HCT116 (cell line): ENCODE results near the gene ADK. TPM values are rescaled to one million over a fixed set of nuclear protein-coding genes. Genes with fewer than 3 reads are reported as not detected.
A peak's percentile ranks its signal among the peaks of the same experiment; 100 is the strongest.
"Not testable (repeated sequence)": the region's sequence is repeated elsewhere in the genome, so short reads cannot be mapped to it uniquely, and the experiment has no call there.

Source experiments
- ATAC-seq: fragments of 200-7000 bp; cut with Tn5 transposase; 2 replicates; pipeline ENCODE4 v1.9.1; 2020; ENCODE audit warnings: mild to moderate bottlenecking, moderate library complexity
- BruUV-seq: library from RNA; stranded (reverse); fragments of 400-500 nt; replicated peaks from 2 replicates; lab custom pipeline; 2021; lab: Mats Ljungman, UMichigan
- CTCF ChIA-PET: fragments of 300-600 bp; sonication (Branson Sonifier 250); formaldehyde crosslinking; loops from one replicate; lab custom pipeline; 2021; ENCODE audit warnings: antibody characterized with exemption; lab: Charles Lee
- POLR2A ChIA-PET: fragments of 300-600, 350-600 bp; sonication (Branson Sonifier 250); formaldehyde crosslinking; loops from one replicate; lab custom pipeline; 2021; ENCODE audit warnings: antibody characterized with exemption; lab: Charles Lee
- RAD21 ChIA-PET, 2 experiments: fragments of 300-600 bp; sonication (Branson Sonifier 250); formaldehyde crosslinking; loops; one replicate each; lab custom pipeline; 2023; ENCODE audit warnings: low total read pairs in 2 of 2; ENCODE audit not compliant: uncharacterized antibody in 2 of 2, unreplicated experiment in 2 of 2, low non-redundant PET in 1 of 2; lab: Charles Lee
- DNase-seq: peaks from one replicate; pipeline ENCODE4 v3.0.0-alpha.2; 2010; ENCODE audit warnings: low read depth, low spot score
- H2AFZ ChIP-seq: fragments of 200-600 bp; shearing (Covaris generic), sonication (generic); 2 replicates; pipeline ENCODE4 v1.6.1; 2017; ENCODE audit warnings: low read depth, mixed run types, mixed read lengths, antibody characterized with exemption, low read length; ENCODE audit not compliant: poor library complexity, severe bottlenecking
- H3K27ac ChIP-seq: 2 replicates; pipeline ENCODE4 v1.5.1; 2012; ENCODE audit warnings: low read depth, low read length
- H3K27me3 ChIP-seq: fragments of 200-600 bp; sonication (generic); 2 replicates; pipeline ENCODE4 v1.6.1; 2016; ENCODE audit warnings: mixed run types, low read length, mixed read lengths; ENCODE audit not compliant: insufficient read depth
- H3K36me3 ChIP-seq, 2 experiments: fragments of 200-500 bp in 1 of 2; fragments of 200-600 bp in 1 of 2; sonication (Bioruptor generic) in 1 of 2; sonication (generic) in 1 of 2; 2 replicates each; pipeline versions ENCODE4 v1.5.1 to v1.6.1; 2014 to 2016; ENCODE audit warnings: low read length in 2 of 2, inconsistent platforms in 1 of 2, mixed read lengths in 1 of 2, mixed run types in 1 of 2; ENCODE audit not compliant: insufficient read depth in 2 of 2, control insufficient read depth in 1 of 2
- H3K4me1 ChIP-seq, 2 experiments: fragments of 200-600 bp in 1 of 2; sonication (generic) in 1 of 2; 2 replicates each; pipeline versions ENCODE4 v1.5.1 to v1.6.1; 2012 to 2017; ENCODE audit warnings: low read length in 2 of 2, inconsistent platforms in 1 of 2, mild to moderate bottlenecking in 1 of 2, mixed read lengths in 1 of 2, mixed run types in 1 of 2, moderate library complexity in 1 of 2; ENCODE audit not compliant: insufficient read depth in 2 of 2, control insufficient read depth in 1 of 2
- H3K4me2 ChIP-seq: fragments of 200-600 bp; sonication (generic); 2 replicates; pipeline ENCODE4 v1.6.1; 2017; ENCODE audit warnings: mixed run types, low read length, mixed read lengths
- H3K4me3 ChIP-seq, 2 experiments: fragments of 200-600 bp in 1 of 2; sonication (generic) in 1 of 2; replicated peaks in 1 of 2; 2 replicates each; pipeline ENCODE4 v1.5.1; 2011 to 2016; ENCODE audit warnings: low read length in 2 of 2, control low read depth in 1 of 2, low read depth in 1 of 2, mild to moderate bottlenecking in 1 of 2, mixed read lengths in 1 of 2, mixed run types in 1 of 2
- H3K79me2 ChIP-seq: fragments of 200-600 bp; sonication (generic); 2 replicates; pipeline ENCODE4 v1.6.1; 2017; ENCODE audit warnings: mild to moderate bottlenecking, mixed run types, low read length, moderate library complexity, mixed read lengths; ENCODE audit not compliant: insufficient read depth
- H3K9ac ChIP-seq: fragments of 200-600 bp; sonication (generic); 2 replicates; pipeline ENCODE4 v1.6.1; 2016; ENCODE audit warnings: low read length, mixed read lengths
- H3K9me2 ChIP-seq: fragments of 200-600 bp; sonication (generic), shearing (Covaris generic); 2 replicates; pipeline ENCODE4 v1.6.1; 2017; ENCODE audit warnings: mixed run types, mild to moderate bottlenecking, moderate library complexity; ENCODE audit not compliant: insufficient read depth
- H3K9me3 ChIP-seq, 2 experiments: fragments of 200-500 bp in 1 of 2; fragments of 200-600 bp in 1 of 2; sonication (Bioruptor generic) in 1 of 2; sonication (generic) in 1 of 2; 2 replicates each; pipeline ENCODE4 v1.6.1; 2014 to 2017; ENCODE audit warnings: low read length in 2 of 2, mixed read lengths in 2 of 2, inconsistent platforms in 1 of 2, low read depth in 1 of 2, mild to moderate bottlenecking in 1 of 2, mixed run types in 1 of 2, moderate library complexity in 1 of 2; ENCODE audit not compliant: control insufficient read depth in 1 of 2, insufficient read depth in 1 of 2
- H4K20me1 ChIP-seq: fragments of 200-600 bp; sonication (generic), shearing (Covaris generic); 2 replicates; pipeline ENCODE4 v1.6.1; 2017; ENCODE audit warnings: mixed run types, mild to moderate bottlenecking, moderate library complexity; ENCODE audit not compliant: insufficient read depth
- CBX3 ChIP-seq: IDR thresholded peaks from 2 replicates; pipeline ENCODE4 v1.6.1; 2012; ENCODE audit warnings: low read depth
- CEBPB ChIP-seq: IDR thresholded peaks from 2 replicates; pipeline ENCODE4 v1.6.1; 2012; ENCODE audit warnings: low read depth
- ELF1 ChIP-seq: IDR thresholded peaks from 2 replicates; pipeline ENCODE4 v1.6.1; 2012; ENCODE audit warnings: low read depth, borderline replicate concordance
- JUND ChIP-seq: IDR thresholded peaks from 2 replicates; pipeline ENCODE4 v1.6.1; 2012
- POLR2AphosphoS5 ChIP-seq: IDR thresholded peaks from 2 replicates; pipeline ENCODE4 v1.6.1; 2011; ENCODE audit warnings: mild to moderate bottlenecking, low read depth, low read length, moderate library complexity
- RAD21 ChIP-seq: IDR thresholded peaks from 2 replicates; pipeline ENCODE4 v1.6.1; 2012; ENCODE audit warnings: low read depth, mild to moderate bottlenecking
- YY1 ChIP-seq: IDR thresholded peaks from 2 replicates; pipeline ENCODE4 v1.6.1; 2011; ENCODE audit warnings: low read length, low read depth, moderate library complexity, mild to moderate bottlenecking; ENCODE audit not compliant: insufficient replicate concordance; ENCODE audit errors: extremely low read depth
- intact Hi-C: fragments of 100-400 bp; cut with micrococcal nuclease; formaldehyde crosslinking; loops from 2 replicates; pipeline ENCODE4 v1.10.0; 2022
- total RNA-seq: library from RNA; stranded (reverse); gene quantifications from one replicate; pipeline ENCODE4 v1.2.1, GENCODE V29; 2021; ENCODE audit not compliant: unreplicated experiment
- TF ChIP-seq, protein P1 (sequence below): IDR thresholded peaks from 2 replicates; pipeline ENCODE4 v1.6.1; 2012; ENCODE audit warnings: low read depth
- TF ChIP-seq, protein P2 (sequence below), 3 experiments: fragments of 200-600 bp in 1 of 3; sonication (generic) in 1 of 3; IDR thresholded peaks in 2 of 3; conservative IDR thresholded peaks in 1 of 3; 2 replicates each; pipeline ENCODE4 v1.5.1; 2012 to 2017; ENCODE audit warnings: low read depth in 2 of 3, low read length in 2 of 3, antibody characterized with exemption in 1 of 3, borderline replicate concordance in 1 of 3, control low read depth in 1 of 3, mild to moderate bottlenecking in 1 of 3, mixed read lengths in 1 of 3, mixed run types in 1 of 3, moderate library complexity in 1 of 3; ENCODE audit not compliant: insufficient read depth in 1 of 3
- TF ChIP-seq, protein P3 (sequence below): IDR thresholded peaks from 2 replicates; pipeline ENCODE4 v1.6.1; 2012

Gene ADK
- total RNA-seq, 1 experiment from 2014 or later: 55.0 TPM

DNA sequence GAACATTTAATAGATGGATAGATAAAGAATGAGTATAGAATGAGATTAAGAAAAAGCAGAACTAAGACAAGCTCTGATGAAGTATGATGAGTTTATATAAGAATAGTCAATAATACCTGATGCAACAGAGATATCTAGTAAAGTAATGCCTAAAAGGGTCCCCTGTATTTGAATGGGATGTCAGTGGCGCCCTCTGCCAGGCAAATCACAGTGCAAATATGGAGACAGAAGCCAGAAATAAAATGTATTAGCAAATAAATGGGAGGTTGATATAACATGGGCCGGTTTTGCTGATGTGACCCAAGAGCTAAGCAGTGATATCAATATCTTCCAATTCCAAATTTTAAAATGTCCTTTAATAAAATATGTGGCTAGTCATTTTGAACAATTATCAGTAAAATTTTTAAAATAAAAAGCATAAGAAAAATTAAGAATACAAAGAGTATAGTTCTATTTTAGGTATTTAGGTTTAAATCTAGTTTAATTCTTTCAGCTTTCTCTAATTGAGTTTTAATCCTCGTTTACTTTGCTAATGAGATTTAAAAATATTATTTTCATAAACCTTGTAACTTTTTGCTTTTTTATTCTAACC lies 62.6 kb downstream of the ADK start:
- peaks cover 51% of the 10 kb centered on the region for H3K79me2 ChIP-seq
- no peak overlapping the region for H3K27ac ChIP-seq
- H3K9me3 ChIP-seq: no peaks in the 10 kb centered on the region
- H3K9me2 ChIP-seq: no peaks in the 10 kb centered on the region
- no TSS peak for BruUV-seq
- no peak overlapping the region for H3K9ac ChIP-seq
- no peak for TF ChIP-seq CBX3
- TF ChIP-seq, protein P1, sequence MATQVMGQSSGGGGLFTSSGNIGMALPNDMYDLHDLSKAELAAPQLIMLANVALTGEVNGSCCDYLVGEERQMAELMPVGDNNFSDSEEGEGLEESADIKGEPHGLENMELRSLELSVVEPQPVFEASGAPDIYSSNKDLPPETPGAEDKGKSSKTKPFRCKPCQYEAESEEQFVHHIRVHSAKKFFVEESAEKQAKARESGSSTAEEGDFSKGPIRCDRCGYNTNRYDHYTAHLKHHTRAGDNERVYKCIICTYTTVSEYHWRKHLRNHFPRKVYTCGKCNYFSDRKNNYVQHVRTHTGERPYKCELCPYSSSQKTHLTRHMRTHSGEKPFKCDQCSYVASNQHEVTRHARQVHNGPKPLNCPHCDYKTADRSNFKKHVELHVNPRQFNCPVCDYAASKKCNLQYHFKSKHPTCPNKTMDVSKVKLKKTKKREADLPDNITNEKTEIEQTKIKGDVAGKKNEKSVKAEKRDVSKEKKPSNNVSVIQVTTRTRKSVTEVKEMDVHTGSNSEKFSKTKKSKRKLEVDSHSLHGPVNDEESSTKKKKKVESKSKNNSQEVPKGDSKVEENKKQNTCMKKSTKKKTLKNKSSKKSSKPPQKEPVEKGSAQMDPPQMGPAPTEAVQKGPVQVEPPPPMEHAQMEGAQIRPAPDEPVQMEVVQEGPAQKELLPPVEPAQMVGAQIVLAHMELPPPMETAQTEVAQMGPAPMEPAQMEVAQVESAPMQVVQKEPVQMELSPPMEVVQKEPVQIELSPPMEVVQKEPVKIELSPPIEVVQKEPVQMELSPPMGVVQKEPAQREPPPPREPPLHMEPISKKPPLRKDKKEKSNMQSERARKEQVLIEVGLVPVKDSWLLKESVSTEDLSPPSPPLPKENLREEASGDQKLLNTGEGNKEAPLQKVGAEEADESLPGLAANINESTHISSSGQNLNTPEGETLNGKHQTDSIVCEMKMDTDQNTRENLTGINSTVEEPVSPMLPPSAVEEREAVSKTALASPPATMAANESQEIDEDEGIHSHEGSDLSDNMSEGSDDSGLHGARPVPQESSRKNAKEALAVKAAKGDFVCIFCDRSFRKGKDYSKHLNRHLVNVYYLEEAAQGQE: no peak
- peak; percentile 59 for TF ChIP-seq YY1
- TF ChIP-seq, protein P2, sequence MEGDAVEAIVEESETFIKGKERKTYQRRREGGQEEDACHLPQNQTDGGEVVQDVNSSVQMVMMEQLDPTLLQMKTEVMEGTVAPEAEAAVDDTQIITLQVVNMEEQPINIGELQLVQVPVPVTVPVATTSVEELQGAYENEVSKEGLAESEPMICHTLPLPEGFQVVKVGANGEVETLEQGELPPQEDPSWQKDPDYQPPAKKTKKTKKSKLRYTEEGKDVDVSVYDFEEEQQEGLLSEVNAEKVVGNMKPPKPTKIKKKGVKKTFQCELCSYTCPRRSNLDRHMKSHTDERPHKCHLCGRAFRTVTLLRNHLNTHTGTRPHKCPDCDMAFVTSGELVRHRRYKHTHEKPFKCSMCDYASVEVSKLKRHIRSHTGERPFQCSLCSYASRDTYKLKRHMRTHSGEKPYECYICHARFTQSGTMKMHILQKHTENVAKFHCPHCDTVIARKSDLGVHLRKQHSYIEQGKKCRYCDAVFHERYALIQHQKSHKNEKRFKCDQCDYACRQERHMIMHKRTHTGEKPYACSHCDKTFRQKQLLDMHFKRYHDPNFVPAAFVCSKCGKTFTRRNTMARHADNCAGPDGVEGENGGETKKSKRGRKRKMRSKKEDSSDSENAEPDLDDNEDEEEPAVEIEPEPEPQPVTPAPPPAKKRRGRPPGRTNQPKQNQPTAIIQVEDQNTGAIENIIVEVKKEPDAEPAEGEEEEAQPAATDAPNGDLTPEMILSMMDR (IDR thresholded peaks at IDR 0.05 in 2 of 3, conservative IDR thresholded peaks at IDR 0.05 in 1 of 3; ENCODE audit: borderline replicate concordance in 1 of 3, insufficient read depth in 1 of 3, low read depth in 2 of 3, low read length in 2 of 3): peak; percentile 69 to 71 (median 69); a peak in 5 of 6 replicates
- TF ChIP-seq POLR2AphosphoS5: no peak
- TF ChIP-seq ELF1: no peak
- peak; percentile 67 for TF ChIP-seq CEBPB
- TF ChIP-seq JUND: no peak
- TF ChIP-seq, protein P3, sequence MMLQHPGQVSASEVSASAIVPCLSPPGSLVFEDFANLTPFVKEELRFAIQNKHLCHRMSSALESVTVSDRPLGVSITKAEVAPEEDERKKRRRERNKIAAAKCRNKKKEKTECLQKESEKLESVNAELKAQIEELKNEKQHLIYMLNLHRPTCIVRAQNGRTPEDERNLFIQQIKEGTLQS: no peak
- TF ChIP-seq RAD21: peak; percentile 76
- ChIA-PET RAD21 (interaction anchor here in 1 of 2 experiments (1.4 kb wide), 1 partner anchor 63 kb away, joined by 3 read pairs; the partner anchor contains the start of genes ADK and AP3M1), CTCF (interaction anchor here (0.8 to 1.8 kb wide), 8 partner anchors 10 to 327 kb away, joined by 3 to 6 read pairs (median 4); no protein-coding TSS in a partner anchor), POLR2A (interaction anchor here (1.6 kb wide), 1 partner anchor 25 kb away, joined by 4 read pairs; no protein-coding TSS in a partner anchor)
- H2AFZ ChIP-seq: no peak overlapping the region
- H3K4me3 ChIP-seq: no peak overlapping the region
- H3K36me3 ChIP-seq: no peaks in the 10 kb centered on the region; a peak in 1 of 4 replicates
- peak; percentile 72 for ATAC-seq
- H3K4me1 ChIP-seq: no peaks in the 10 kb centered on the region; a peak in 1 of 4 replicates
- H3K27me3 ChIP-seq: no peaks in the 10 kb centered on the region
- H3K4me2 ChIP-seq: no peak overlapping the region
- intact Hi-C loops: loop anchor here (5.0 kb wide), 1 partner anchor 61 kb away; the partner anchor contains the start of genes ADK and AP3M1
- DNase-seq: peak; percentile 35
- no peaks in the 10 kb centered on the region for H4K20me1 ChIP-seq

DNA sequence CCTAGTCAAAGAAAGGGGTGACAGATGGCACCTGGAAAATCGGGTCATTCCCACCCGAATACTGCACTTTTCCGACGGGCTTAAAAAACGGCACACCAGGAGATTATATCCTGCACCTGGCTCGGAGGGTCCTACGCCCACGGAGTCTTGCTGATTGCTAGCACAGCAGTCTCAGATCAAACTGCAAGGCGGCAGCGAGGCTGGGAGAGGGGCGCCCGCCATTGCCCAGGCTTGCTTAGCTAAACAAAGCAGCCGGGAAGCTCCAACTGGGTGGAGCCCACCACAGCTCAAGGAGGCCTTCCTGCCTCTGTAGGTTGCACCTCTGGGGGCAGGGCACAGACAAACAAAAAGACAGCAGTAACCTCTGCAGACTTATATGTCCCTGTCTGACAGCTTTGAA lies 66.1 kb downstream of the ADK start:
- H3K27me3 ChIP-seq, H3K9ac ChIP-seq, RAD21 ChIA-PET, H3K9me3 ChIP-seq, H3K9me2 ChIP-seq, H3K4me2 ChIP-seq, BruUV-seq, POLR2A ChIA-PET, DNase-seq, H2AFZ ChIP-seq, H3K4me1 ChIP-seq, H4K20me1 ChIP-seq, CTCF ChIA-PET, H3K36me3 ChIP-seq, H3K4me3 ChIP-seq, intact Hi-C loops, ATAC-seq, H3K27ac ChIP-seq: not testable (repeated sequence)
- peaks cover 38% of the 10 kb centered on the region for H3K79me2 ChIP-seq
